GM19438 (cell line): ENCODE results near the gene REEP1.

Experiments used
- ATAC-seq: cut with Tn5 transposase; IDR thresholded peaks from one replicate; pipeline ENCODE4 v1.9.1; 2021; ENCODE audit warnings: low read depth; ENCODE audit not compliant: unreplicated experiment

The REEP1 gene

GRCh38 chr2:86308356-86308755 is 29.1 kb downstream of the REEP1 start:
- ATAC-seq, result no peak

- ATAC-seq, result no peak
These were observed 30.0 kb downstream of the REEP1 start for GRCh38 chr2:86307431-86307830.

GRCh38 chr2:86305915-86306254 is 31.5 kb downstream of the REEP1 start:
- no peak for ATAC-seq

- no peak for ATAC-seq
These were observed 32.1 kb downstream of the REEP1 start for GRCh38 chr2:86305195-86305914.

GRCh38 chr2:86304416-86304815 is 33.0 kb downstream of the REEP1 start:
- ATAC-seq, result no peak

- ATAC-seq, result no peak
These were observed 35.1 kb downstream of the REEP1 start for GRCh38 chr2:86302320-86302719.

GRCh38 chr2:86301711-86302202 is 35.7 kb downstream of the REEP1 start:
- ATAC-seq, result no peak

GRCh38 chr2:86301009-86301408 is 36.4 kb downstream of the REEP1 start:
- no peak for ATAC-seq

GRCh38 chr2:86300496-86300895 is 36.9 kb downstream of the REEP1 start:
- no peak for ATAC-seq

- no peak for ATAC-seq
These were observed 38.7 kb downstream of the REEP1 start for GRCh38 chr2:86298411-86299390.

GRCh38 chr2:86297382-86298147 is 39.9 kb downstream of the REEP1 start:
- no peak for ATAC-seq

GRCh38 chr2:86296947-86297346 is 40.5 kb downstream of the REEP1 start:
- no peak for ATAC-seq

GRCh38 chr2:86295066-86295465 is 42.4 kb downstream of the REEP1 start:
- no peak for ATAC-seq

- no peak for ATAC-seq
These were observed 43.8 kb downstream of the REEP1 start for GRCh38 chr2:86293612-86294011.

- no peak for ATAC-seq
These were observed 44.6 kb downstream of the REEP1 start for GRCh38 chr2:86292571-86293515.

GRCh38 chr2:86291328-86291662 is 46.1 kb downstream of the REEP1 start:
- ATAC-seq, result no peak

- no peak for ATAC-seq
These were observed 46.7 kb downstream of the REEP1 start for GRCh38 chr2:86290596-86291327.

GRCh38 chr2:86286516-86286915 is 50.9 kb downstream of the REEP1 start:
- no peak for ATAC-seq

- ATAC-seq, result no peak
These were observed 51.4 kb downstream of the REEP1 start for GRCh38 chr2:86285981-86286380.
